Parathyroid adenoma (tissue), 2 donors: ENCODE results near the gene RRP12.
A peak's percentile ranks its signal among the peaks of the same experiment; 100 is the strongest.
"Not testable (repeated sequence)": the region's sequence is repeated elsewhere in the genome, so short reads cannot be mapped to it uniquely, and the experiment has no call there.

Experiments used
- H2AFZ ChIP-seq: fragments of 300-600 bp; sonication (generic); one replicate; pipeline ENCODE4 v1.7.0; 2017; ENCODE audit warnings: antibody characterized with exemption, mild to moderate bottlenecking
- H3K27ac ChIP-seq: fragments of 300-600 bp; sonication (generic); one replicate; pipeline ENCODE4 v1.7.0; 2017
- H3K27me3 ChIP-seq: fragments of 300-600 bp; sonication (generic); one replicate; pipeline ENCODE4 v1.7.0; 2017; ENCODE audit warnings: low read length; ENCODE audit not compliant: control insufficient read depth, insufficient read depth
- H3K36me3 ChIP-seq: fragments of 300-600 bp; sonication (generic); one replicate; pipeline ENCODE4 v1.7.0; 2017; ENCODE audit warnings: low read length; ENCODE audit not compliant: control insufficient read depth, insufficient read depth
- H3K4me1 ChIP-seq: fragments of 300-600 bp; sonication (generic); one replicate; pipeline ENCODE4 v1.7.0; 2017; ENCODE audit warnings: control low read depth
- H3K4me2 ChIP-seq: fragments of 300-600 bp; sonication (generic); one replicate; pipeline ENCODE4 v1.7.0; 2017; ENCODE audit warnings: low read length
- H3K4me3 ChIP-seq: fragments of 300-600 bp; sonication (generic); one replicate; pipeline ENCODE4 v1.7.0; 2017; ENCODE audit warnings: low read depth, low read length
- H3K79me2 ChIP-seq: fragments of 300-600 bp; sonication (generic); one replicate; pipeline ENCODE4 v1.7.0; 2017; ENCODE audit warnings: control low read depth
- H3K9ac ChIP-seq: fragments of 300-600 bp; sonication (generic); one replicate; pipeline ENCODE4 v1.7.0; 2017; ENCODE audit warnings: mild to moderate bottlenecking
- H3K9me3 ChIP-seq: fragments of 300-600 bp; sonication (generic); one replicate; pipeline ENCODE4 v1.7.0; 2017; ENCODE audit warnings: low read length; ENCODE audit not compliant: control insufficient read depth
- TF ChIP-seq, protein P1 (sequence below): fragments of 300-600 bp; sonication (generic); IDR thresholded peaks from one replicate; pipeline ENCODE4 v1.7.0; 2017; ENCODE audit warnings: antibody characterized with exemption, mild to moderate bottlenecking
- donor health status: primary hyperparathyroidism.

Gene RRP12

DNA sequence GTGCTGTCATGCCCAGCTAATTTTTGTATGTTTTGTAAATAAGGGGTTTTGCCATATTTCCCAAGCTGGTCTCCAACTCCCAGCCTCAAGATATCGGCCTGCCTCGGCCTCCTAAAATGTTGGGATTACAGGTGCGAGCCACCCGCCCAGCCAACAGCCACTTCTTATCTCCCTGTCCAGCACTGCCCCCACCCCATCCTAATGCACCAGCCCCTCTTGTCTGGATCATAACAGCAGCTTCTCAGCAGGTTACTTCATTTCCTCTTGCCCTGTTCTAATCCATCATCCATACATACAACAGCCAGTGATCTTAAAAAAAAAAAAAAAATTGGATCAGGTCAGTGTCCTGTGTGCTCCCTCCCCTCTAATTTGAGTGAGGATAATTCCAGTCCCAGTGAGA lies 53.8 kb downstream of the RRP12 start:
- no peaks in the 10 kb centered on the region for H3K27me3 ChIP-seq
- no peak overlapping the region for H3K9ac ChIP-seq
- H3K36me3 ChIP-seq = no peaks in the 10 kb centered on the region
- H3K79me2 ChIP-seq = no peaks in the 10 kb centered on the region
- H2AFZ ChIP-seq = no peak overlapping the region
- no peak overlapping the region for H3K4me2 ChIP-seq
- no peaks in the 10 kb centered on the region for H3K4me1 ChIP-seq
- no peak overlapping the region for H3K27ac ChIP-seq
- no peak overlapping the region for H3K4me3 ChIP-seq
- no peaks in the 10 kb centered on the region for H3K9me3 ChIP-seq
- TF ChIP-seq, protein P1, sequence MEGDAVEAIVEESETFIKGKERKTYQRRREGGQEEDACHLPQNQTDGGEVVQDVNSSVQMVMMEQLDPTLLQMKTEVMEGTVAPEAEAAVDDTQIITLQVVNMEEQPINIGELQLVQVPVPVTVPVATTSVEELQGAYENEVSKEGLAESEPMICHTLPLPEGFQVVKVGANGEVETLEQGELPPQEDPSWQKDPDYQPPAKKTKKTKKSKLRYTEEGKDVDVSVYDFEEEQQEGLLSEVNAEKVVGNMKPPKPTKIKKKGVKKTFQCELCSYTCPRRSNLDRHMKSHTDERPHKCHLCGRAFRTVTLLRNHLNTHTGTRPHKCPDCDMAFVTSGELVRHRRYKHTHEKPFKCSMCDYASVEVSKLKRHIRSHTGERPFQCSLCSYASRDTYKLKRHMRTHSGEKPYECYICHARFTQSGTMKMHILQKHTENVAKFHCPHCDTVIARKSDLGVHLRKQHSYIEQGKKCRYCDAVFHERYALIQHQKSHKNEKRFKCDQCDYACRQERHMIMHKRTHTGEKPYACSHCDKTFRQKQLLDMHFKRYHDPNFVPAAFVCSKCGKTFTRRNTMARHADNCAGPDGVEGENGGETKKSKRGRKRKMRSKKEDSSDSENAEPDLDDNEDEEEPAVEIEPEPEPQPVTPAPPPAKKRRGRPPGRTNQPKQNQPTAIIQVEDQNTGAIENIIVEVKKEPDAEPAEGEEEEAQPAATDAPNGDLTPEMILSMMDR = no peak

DNA sequence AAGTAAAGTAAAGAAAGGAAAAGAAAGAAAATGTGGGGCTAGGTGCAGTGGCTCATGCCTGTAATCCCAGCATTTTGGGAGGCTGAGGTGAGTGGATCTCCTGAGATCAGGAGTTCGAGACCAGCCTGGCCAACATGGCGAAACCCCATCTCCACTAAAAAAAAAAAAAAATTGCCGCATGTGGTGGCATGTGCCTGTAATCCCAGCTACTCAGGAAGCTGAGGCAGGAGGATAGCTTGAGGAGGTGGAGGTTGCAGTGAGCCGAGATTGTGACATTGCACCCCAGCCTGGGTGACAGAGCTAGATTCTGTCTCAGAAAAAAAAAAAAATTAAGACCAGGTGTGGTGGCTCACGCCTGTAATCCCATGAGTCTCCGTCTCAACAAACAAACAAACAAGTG lies 57.5 kb downstream of the RRP12 start:
- H3K36me3 ChIP-seq, H3K4me1 ChIP-seq, H3K4me3 ChIP-seq, H3K27me3 ChIP-seq, H3K79me2 ChIP-seq, H2AFZ ChIP-seq, H3K9me3 ChIP-seq, H3K9ac ChIP-seq, H3K27ac ChIP-seq, H3K4me2 ChIP-seq: not testable (repeated sequence)

DNA sequence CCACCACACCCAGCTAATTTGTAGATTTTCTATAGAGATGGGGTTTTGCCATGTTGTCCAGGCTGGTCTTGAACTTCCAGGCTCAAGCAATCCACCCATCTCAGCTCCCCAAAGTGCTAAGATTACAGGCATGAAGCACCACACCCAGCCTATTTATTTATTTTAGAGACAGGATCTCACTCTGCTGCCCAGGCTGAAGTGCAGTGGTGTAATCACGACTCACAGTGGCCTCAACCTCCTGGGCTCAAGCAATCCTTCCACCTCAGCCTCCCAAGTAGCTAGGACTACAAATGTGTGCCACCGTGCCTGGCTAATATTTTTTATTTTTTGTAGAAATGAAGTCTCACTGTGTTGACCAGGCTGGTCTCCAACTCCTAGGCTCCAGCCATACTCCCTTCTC lies 59.7 kb downstream of the RRP12 start:
- Histone ChIP-seq H3K79me2 (no peaks in the 10 kb centered on the region), H2AFZ (no peak overlapping the region), H3K9me3 (no peaks in the 10 kb centered on the region), H3K9ac (no peak overlapping the region), H3K4me1 (peaks cover 2% of the 10 kb centered on the region), H3K4me2 (no peak overlapping the region), H3K27me3 (no peaks in the 10 kb centered on the region), H3K36me3 (no peaks in the 10 kb centered on the region), H3K4me3 (no peak overlapping the region), H3K27ac (no peak overlapping the region)
- TF ChIP-seq, protein P1 = no peak

DNA sequence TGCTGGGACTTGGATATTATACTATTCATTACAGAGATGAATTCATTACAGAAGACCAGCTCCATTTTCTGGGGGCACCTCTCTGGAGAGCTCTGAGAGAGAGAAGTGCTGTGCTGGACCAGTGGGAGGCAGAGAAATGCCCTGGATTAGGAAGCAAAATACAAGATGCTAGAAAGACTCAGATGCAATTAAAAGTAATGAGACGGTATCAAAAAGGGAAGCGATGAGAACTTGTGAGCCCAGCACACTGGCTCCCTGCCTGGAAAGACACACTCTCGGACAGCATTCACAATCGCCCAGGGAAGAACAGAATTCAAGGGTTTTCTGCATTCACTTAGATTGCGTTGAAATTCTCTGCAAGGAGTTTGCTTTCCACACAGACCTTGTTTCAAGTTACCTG lies 63.1 kb downstream of the RRP12 start:
- Histone ChIP-seq H3K4me2 (no peak overlapping the region), H3K27ac (peak overlapping the region; percentile 55), H3K9me3 (no peaks in the 10 kb centered on the region), H3K27me3 (no peaks in the 10 kb centered on the region), H3K9ac (no peak overlapping the region), H3K4me3 (no peak overlapping the region), H2AFZ (peak overlapping the region; percentile 83), H3K4me1 (peaks cover 13% of the 10 kb centered on the region), H3K79me2 (peaks cover 6% of the 10 kb centered on the region), H3K36me3 (no peaks in the 10 kb centered on the region)
- TF ChIP-seq, protein P1 = no peak

DNA sequence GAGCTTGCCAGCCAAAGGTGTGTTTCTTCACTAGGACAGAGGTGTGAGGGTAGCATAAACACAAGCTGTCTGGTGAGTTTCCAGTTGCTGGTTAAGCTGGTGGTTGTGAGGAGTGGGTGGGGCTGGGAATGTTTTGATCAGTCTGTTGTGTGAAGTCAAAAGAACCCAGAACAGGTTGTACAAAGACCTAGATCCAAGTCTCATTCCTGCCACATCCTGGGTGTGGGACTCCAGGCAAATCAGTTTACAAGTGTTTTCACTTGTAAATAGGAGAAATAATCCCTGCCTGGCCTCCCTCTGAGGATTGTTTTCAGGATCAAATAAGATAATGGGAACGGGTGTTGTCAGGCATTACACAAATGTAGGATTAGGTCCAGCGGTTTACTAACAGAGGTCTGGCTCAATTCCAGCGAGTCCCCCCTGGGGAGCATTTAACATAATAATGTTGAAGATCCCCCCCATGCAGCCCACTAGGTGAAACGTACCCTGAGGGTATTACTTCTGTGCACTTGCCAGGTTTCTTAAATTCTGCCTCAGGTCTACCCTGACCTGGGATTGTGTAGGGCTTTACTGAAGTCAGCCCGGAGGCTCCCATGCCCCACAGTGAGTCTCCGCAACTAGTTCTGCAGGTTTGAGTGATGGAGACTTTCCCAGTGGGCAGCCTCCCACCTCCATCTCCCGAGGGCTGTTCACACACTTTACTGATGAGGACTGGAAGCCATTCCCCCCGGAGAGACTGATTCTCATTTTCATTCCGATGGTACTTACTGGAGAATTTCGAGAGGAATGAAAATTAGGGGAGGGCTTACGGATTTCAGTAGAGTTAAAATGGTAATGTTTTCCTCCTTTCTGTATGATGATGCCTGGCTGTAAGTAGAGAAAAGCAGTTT lies 64.0 kb downstream of the RRP12 start:
- Histone ChIP-seq H2AFZ (peak overlapping the region; percentile 83), H3K79me2 (peaks cover 7% of the 10 kb centered on the region), H3K36me3 (no peaks in the 10 kb centered on the region), H3K27me3 (no peaks in the 10 kb centered on the region), H3K9me3 (no peaks in the 10 kb centered on the region), H3K4me3 (peak overlapping the region; percentile 1), H3K9ac (no peak overlapping the region), H3K4me2 (peak overlapping the region; percentile 38), H3K27ac (peak overlapping the region; percentile 55), H3K4me1 (peaks cover 19% of the 10 kb centered on the region)
- TF ChIP-seq, protein P1 = no peak
